Hematopoietic multipotent progenitor cell treated with erythropoietin and hydrocortisone succinate and interleukin-3 and kit ligand, for 17 days (in vitro differentiated cells): ENCODE measurements around the gene ROGDI.
A peak's percentile ranks its signal among the peaks of the same experiment; 100 is the strongest.

Source experiments
- DNase-seq: peaks from one replicate; pipeline ENCODE4 v3.0.0-alpha.2; 2015; ENCODE audit warnings: low spot score

The ROGDI gene

DNA sequence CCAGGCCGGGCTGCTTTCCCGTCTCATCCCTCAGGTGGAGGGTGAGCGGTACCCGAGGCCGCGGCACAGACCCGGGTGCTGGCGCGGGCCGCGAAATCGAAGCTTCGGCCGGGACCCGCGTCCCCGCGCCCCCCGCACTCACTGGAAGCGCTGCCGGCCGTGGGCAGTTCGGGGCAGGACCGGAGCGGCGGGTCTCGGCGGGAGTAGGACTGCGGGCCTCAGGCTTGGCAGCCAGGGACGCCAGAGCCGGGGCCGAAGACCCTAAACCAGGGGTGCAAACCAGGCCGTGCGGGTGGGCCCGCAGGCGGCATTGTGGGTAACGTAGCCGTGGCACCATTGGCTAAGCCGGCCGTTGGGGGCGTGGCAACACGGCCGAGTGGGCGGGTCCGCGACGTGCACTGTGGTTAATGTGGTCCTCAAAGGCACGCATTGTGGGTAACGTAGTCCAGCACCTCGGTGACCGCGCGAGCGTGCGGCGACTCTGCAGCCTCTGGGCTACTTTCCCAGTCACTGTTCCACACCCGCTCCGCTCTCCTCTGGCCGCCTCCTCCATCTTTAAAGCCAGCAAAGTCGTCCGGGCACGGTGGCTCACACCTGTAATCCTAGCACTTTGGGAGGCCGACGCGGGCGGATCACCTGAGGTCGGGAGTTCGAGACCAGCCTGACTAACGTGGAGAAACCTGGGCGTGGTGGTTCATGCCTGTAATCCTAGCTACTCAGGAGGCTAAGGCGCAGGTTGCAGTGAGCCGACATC, 35.4 kb downstream of the ROGDI start, which contains the start of gene ZNF500:
Gene ZNF500 (minus strand): TSS at position 288 of the 754 bp plus-strand sequence. CDS start 1,184 bp downstream, outside the sequence.
- peak; percentile 93 for DNase-seq

DNA sequence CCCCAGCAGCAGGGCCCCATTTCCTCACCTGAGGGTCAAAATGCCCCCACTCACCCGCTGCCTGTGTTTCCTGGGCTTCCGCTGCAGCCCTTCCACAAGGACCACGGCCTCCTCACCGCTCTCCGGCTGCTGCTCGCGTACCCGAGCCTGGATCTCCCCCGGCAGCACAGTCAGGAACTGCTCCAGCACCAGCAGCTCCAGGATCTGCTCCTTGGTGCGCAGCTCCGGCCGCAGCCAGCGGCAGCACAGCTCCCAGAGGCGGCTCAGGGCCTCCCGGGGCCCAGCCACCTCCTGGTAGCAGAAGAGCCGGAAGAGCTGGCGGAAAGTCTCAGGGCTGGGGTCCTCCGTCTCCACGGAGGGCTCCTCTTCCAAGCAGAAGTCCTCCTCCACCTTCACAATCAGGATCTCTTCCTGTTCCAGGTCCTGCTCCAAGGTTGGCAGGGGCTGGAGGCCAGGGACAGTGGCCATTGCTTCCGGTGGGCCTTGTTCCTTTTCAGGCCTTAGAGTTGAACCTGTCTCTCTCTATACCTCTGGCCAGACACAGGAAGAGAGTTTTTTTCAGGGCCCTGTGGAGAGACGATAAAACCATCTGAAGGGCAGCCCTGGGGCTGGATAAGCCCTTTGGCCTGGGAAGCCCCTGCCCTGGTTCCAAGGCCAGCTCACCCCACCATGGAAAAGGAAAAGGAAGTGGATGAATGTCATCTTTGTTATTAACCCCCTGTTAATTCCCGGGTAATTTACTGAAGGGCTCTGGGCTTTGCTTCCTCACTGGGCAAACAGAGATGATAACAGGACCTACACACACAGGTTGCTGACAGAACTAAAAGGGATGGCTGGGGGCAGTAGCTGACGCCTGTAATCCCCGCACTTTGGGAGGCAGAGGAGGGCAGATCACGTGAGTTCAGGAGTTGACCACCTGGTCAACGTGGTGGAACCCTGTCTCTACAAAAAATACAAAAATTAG, 36.6 kb downstream of the ROGDI start:
- no peak for DNase-seq

DNA sequence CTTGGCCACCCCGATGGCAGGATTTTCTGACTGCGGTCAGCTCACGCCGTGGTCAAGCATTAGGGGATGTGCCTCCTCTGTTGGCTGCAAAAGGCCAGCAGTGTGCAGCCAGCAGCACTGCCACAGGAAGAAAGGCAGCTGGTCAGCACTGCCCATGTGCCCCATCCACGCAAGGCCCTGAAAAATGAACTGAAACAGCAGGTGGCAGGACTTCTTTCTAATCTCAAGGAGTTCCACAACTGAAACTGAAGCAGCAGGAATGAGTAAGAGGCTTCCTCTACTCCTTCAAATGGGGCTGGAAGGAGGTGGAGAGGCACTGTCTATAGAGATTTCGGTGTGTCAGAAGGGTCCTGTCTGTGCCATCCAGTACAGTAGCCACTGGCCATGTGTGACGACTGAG, 38.6 kb downstream of the ROGDI start:
- no peak for DNase-seq

DNA sequence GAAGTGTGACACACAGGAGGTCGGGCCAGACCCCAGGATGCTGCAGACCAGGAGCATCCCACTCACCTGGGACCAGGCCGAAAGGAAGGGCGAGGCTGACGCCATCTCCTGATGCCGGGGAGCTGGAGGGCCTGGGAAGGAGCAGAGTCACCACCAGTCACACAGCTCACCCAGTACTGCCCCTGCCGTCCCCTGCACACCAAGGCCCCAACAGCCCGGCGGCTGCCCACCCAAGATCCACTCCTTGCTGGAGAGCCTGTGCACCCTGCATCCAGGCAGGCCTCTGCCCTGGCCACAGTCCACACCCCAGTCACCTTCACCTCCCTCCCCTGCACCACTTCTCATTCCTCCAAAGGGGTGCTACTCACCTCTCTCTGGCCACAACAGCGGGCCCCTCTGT, 40.2 kb downstream of the ROGDI start:
- no peak for DNase-seq

DNA sequence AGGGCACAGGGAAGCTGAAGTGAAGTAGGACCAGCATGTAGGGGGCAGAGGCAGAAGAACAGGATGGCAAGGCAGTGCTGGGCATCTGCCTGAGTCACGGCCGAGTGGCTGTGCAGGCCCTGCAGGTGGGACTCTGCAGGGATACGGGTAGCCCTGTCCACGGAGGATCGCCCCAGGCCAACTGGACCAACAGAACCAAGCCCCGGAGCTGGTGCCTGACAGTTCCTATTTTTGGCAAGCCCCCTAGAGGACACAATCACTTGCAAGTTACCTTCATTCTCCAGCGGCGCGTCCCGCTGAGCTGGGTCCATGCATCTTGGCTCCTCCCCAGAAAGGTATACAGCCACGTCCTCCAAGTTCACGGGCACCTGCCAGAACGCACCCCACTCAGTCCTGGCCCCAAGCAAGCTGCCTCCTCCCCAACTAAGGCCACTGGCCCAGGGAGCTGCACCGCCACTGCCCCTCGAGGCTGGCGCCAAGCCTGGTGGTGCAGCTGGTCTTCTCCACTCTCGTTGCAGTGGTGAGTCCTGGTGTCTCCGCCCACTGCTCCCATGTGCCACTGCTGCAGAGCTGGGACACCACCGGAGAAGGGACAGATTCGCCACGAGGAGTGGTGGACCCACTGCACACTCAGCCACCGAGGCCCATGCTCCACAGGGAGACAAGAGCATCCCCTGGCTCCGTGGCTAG, 42.1 kb downstream of the ROGDI start:
- DNase-seq, result no peak

DNA sequence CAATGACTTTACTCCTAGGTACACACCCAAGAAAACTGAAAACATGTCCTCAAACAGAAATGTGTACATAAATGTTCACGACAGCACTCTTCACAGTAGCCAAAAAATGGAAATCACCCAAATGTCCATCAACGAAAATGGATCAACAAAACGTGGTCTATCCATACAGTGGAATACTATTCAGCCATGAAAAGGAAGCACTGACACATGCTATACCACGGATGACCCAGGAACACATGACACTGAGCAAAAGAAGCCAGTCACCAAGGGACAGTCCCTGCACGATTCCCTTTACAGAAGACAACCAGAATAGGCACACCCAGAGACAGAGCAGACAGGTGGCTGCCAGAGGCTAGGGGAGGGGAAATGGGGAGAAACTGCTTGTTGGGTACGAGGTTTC, 46.7 kb downstream of the ROGDI start:
- DNase-seq, result no peak

DNA sequence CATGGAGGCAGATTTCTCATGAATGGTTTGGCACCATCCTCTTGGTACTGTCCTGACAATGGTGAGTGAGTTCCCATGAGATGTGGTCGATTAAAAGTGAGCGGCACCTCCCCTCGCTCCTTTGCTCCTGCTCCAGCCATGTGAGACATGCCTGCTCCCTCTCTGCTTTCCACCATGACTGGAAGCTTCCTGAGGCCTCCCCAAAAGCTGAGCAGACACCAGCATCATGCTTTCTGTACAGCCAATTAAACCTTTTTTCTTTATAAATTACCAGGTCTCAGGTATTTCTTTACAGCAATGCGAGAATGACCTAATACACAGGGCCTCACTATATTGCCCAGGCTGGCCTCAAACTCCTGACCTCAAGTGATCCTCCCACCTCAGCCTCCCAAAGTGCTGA, 47.6 kb downstream of the ROGDI start:
- no peak for DNase-seq

DNA sequence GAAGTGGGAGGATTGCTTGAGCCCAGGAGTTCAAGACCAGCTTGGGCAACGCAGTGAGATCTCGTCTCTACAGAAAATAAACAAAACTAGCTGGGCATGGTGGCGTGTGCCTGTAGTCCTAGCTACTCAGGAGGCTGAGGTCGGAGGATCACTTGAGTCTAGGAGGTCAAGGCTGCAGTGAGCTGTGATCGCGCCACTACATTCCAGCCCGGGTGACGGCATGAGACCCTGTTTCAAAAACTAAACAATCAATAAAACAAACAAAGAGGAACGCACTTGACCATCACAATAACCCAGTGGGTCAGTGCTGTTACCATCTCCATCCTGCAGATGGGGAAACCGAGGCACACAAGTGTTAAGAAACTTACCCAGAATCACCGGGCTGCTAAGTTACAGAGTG, 49.2 kb downstream of the ROGDI start:
- no peak for DNase-seq

DNA sequence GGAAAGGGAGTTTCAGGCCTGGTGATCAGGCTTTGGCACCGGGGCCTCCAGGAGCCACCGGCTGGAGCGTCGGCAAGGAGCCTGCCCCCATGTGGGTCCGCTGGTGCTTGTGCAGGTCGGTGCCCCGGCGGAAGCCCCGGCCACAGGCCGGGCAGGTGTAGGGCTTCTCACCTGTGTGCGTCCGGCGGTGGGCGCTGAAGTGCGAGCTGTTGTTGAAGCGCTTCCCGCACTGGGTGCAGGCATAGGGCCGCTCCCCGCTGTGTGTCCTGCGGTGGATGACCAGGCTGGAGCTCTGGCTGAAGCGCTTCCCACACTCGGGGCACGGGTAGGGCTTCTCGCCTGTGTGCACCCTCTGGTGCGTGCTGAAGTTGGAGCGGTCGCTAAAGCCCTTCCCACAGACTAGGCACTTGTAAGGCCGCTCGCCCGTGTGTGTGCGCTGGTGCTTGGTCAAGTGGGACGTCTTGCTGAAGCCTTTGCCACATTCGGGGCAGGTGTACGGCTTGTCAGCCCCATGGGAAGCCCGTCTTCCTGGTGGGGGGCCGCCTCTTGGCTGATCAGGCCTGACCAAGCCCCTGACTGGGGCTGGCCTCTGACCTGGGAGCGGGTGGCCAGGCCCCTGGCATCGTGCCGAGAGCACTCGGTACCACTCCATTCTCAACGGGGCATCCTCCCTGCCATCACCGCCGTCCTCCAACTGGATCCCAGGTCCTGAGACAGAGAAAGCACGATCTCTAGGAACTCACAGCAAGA, 49.9 kb downstream of the ROGDI start:
- DNase-seq, result no peak

DNA sequence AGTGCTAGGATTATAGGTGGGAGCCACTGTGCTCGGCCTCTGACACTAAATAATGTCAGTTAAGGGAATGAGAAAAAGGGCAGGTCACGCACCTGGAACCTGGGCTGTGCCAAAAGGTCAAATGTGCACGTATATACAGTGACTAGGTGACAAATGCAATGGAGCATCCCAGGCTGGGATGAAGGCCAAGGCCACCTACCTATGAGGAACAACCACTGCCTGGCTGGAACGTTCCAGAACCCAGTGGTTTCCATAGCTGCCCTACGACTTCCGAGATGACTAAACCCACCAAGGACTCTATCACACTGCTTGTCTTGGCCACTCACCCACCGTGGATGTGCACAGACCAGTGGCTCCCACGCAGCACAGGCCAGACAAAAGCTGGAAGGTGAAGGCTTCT, 51.5 kb downstream of the ROGDI start:
- DNase-seq, result no peak

DNA sequence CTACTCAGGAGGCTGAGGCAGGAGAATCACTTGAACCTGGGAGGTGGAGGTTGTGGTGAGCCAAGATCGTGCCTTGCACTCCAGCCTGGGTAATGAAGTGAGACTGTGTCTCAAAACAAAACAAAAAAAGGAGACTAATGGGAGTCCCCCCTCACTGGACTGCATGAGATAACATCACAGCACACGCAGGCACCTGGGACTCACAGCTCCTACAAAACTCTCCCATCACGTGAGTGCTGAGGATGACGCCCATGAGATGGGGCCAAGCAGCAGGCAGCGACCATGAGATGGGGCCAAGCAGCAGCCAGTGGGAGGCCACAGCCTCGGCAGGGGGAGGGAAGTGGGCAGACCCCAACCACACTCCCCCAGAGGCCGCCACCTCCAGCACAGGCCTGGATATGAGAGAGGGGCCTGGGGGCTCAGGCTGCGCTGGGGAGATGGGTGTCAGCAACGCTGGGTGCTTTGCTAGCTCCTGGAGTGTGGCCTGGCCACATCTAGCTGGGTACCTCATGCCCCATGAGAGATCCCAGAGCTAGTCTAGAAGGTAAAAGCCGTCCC, 52.7 kb downstream of the ROGDI start:
- no peak for DNase-seq

DNA sequence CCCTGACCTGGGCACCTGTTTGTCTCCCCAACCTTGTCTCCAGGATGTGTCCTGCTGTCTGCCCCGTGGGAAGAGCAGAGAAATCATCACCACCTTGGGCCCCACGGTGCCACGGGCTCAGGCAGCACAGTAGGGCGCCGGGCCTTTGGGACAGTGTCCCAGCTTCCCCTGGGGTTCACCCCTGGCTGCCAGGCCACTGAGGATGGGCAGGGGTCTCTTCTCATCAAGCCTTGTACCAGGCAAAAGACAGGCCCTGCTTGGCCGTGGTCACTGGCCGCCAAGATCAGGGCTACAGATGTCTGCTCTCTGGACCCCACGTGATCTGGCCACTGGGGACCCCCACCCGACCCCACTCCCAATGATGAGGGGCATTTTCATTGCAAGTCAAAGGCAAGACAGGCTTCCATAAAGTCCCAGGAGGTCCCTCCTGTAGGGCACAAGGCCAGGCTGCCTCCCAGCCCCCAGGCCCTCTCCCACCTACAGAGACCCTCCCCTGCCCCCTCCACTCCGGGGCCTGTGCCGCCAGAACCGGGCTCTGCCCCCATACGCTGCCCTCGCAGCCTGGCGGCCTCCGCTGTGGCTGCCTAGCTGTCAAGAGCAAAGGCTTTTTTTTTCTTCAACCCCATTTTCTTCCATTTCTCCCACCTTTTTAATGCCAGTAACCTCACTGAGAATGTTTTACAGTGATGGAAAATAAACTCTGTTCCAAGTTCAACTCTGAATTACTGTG, 53.6 kb downstream of the ROGDI start:
- DNase-seq, result no peak

DNA sequence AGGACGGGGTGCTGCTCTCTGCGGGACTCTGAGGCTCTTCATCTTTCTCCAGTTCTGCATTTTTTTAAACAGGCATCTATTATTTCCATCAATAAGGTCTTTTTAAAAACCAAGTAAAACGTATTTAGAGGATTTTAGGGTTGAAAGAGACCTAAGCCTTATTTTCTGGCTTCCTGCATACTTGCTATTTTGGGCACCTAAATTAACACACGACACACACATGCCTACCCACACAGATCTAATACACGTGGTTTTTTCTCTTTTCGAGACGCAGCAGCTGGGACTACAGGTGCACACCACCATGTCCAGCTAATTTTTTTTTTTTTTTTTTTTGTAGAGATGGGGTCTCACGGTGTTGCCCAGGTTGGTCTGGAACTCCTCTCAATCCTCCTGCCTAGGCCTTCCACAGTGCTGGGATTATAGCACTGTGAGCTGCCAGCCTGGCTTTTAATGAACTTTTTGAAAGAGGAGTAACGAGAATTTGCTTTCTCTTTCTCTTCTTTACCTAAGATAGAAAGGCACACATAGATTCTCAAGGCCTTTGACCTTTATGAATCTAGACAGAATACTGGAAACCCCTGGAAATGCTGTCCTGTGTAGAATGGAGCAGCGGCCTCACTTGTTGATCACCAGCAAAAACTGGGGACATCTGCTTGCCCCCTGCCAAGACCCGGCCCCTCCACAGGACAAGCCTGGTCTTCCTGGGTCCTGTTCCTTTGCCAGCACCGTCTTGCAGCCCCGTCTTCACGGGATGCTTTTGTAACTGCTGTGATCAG, 54.3 kb downstream of the ROGDI start:
- no peak for DNase-seq

DNA sequence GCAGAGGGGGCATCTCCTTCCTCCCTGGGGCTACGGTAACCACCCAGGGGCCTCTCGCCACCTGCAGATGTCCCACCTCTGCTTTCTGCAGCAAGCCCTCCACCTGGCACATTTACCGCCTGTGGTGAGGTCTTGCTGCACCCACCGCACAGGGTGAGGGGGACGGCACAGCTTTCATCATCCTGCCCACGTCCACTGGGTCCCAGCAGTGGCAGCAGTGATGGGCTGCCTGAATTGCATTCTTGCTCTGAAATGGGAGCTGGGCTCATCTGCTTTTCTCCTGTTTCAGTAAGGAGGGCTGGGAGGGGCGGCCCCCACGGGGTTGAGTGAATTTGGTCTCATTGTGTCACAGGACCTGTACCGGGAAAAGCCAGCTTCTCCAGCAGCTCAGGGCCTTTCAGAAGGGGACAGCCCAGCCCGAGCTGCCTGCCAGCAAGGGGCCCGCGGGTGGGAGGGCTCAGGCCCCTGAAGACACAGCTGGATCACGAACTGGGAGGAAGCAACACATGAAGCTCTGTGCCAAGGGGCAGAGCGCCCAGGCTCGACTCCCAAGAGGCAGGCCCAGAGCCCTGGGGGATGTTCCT, 55.4 kb downstream of the ROGDI start:
- no peak for DNase-seq
